Measurements from ENCODE around the gene SLC39A11. TPM values are rescaled to one million over a fixed set of nuclear protein-coding genes. Genes with fewer than 3 reads are reported as not detected.

SLC39A11 gene
- total RNA-seq, 1 experiment from 2014 or later: 15.8 TPM

DNA sequence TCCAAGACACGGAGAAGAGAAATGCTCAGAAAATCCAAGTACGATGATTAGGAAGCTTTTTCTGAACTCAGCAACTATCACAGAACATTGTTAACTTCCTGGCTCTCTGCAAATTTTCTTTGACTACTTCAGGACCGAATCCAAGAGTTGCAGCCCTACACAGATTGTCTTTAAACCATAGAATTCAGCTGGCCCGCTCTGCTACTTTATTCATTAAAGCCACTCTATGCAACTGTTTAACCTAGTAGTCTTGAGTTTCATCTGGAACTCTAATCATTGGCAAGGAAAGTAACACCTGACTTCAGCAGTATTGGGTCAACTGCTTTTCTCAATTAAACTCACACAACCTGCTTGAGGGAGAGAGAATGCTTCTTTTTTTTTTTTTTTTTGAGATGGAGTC, 210.1 kb downstream of the SLC39A11 start:
- Mint-ChIP-seq H3K4me1 (ENCODE audit: insufficient read depth, unreplicated experiment) (no peaks in the 10 kb centered on the region), H3K9me3 (ENCODE audit: unreplicated experiment) (peaks cover 21% of the 10 kb centered on the region), H3K36me3 (ENCODE audit: insufficient read depth, unreplicated experiment) (no peaks in the 10 kb centered on the region), H3K27ac (ENCODE audit: low read depth, unreplicated experiment) (no peak overlapping the region), H3K4me3 (ENCODE audit: unreplicated experiment) (no peak overlapping the region), H3K27me3 (ENCODE audit: insufficient read depth, unreplicated experiment) (no peaks in the 10 kb centered on the region)
- CTCF ChIA-PET: no interaction called here
- POLR2A ChIA-PET: no interaction called here
- TF ChIP-seq, protein P1, sequence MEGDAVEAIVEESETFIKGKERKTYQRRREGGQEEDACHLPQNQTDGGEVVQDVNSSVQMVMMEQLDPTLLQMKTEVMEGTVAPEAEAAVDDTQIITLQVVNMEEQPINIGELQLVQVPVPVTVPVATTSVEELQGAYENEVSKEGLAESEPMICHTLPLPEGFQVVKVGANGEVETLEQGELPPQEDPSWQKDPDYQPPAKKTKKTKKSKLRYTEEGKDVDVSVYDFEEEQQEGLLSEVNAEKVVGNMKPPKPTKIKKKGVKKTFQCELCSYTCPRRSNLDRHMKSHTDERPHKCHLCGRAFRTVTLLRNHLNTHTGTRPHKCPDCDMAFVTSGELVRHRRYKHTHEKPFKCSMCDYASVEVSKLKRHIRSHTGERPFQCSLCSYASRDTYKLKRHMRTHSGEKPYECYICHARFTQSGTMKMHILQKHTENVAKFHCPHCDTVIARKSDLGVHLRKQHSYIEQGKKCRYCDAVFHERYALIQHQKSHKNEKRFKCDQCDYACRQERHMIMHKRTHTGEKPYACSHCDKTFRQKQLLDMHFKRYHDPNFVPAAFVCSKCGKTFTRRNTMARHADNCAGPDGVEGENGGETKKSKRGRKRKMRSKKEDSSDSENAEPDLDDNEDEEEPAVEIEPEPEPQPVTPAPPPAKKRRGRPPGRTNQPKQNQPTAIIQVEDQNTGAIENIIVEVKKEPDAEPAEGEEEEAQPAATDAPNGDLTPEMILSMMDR (IDR thresholded peaks at IDR 0.05; ENCODE audit: unreplicated experiment): no peak
- no TSS peak for BruUV-seq (replicated peaks)
- intact Hi-C loops (cut with micrococcal nuclease): no loop called here
- no peak for DNase-seq (ENCODE audit: unreplicated experiment)

DNA sequence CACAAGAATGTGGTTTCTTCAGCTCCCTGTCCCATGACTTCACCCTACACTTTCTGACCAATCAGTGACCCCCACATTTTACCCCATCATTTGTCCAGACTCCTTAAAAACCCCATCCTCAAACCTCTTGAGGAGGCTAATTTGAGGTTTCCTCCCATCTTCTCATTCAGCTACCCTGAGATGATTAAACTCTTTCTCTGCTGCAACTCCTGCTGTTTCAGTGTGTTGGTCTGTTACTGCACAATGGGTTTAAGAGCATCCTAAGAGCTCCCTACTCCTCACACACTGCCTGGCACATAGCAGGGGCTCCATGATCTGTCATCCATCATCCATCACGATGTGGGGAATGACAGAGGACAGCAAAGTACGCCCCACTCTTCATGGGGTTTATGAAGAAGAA, 212.6 kb downstream of the SLC39A11 start:
- H3K4me3 Mint-ChIP-seq (ENCODE audit: unreplicated experiment): no peak overlapping the region
- TF ChIP-seq, protein P1 (IDR thresholded peaks at IDR 0.05; ENCODE audit: unreplicated experiment): no peak
- intact Hi-C loops (cut with micrococcal nuclease): no loop called here
- DNase-seq (ENCODE audit: unreplicated experiment): no peak
- H3K9me3 Mint-ChIP-seq (ENCODE audit: unreplicated experiment): peaks cover 24% of the 10 kb centered on the region
- H3K27ac Mint-ChIP-seq (ENCODE audit: low read depth, unreplicated experiment): no peak overlapping the region
- no peaks in the 10 kb centered on the region for H3K36me3 Mint-ChIP-seq (ENCODE audit: insufficient read depth, unreplicated experiment)
- BruUV-seq (replicated peaks): no TSS peak
- no peaks in the 10 kb centered on the region for H3K27me3 Mint-ChIP-seq (ENCODE audit: insufficient read depth, unreplicated experiment)
- POLR2A ChIA-PET: no interaction called here
- no peaks in the 10 kb centered on the region for H3K4me1 Mint-ChIP-seq (ENCODE audit: insufficient read depth, unreplicated experiment)
- CTCF ChIA-PET: no interaction called here

DNA sequence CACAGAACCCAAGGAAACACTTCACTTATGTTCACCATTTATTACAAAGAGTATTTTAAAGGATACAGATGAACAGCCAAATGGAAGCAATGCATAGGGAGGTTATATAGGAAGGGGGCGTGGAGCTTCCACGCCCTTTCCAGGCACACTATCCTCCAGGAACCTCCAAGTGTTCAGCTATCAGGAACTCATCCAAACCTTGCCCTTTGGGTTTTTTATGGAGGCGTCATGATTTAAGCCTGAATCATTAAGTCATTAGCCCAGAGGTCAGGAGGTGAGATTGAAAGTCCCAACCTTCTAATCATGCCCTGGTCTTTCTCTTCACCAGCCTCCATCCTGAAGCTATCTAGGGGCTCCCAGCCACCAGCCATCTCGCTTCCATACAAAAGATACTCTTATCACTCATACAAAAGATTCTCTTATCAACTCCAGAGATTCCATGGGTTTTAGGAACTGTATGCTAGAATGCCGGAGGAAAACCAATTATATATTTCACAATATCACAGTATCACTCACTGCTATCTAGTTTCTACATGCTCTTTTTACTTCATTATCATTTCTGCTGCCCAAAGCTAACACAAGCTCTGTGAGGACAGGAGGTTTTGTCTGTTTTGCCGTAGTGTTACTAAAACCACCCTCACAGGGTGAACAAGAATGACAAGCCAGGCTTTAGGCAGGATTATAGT, 213.4 kb downstream of the SLC39A11 start:
- H3K9me3 Mint-ChIP-seq (ENCODE audit: unreplicated experiment): peaks cover 24% of the 10 kb centered on the region
- H3K27me3 Mint-ChIP-seq (ENCODE audit: insufficient read depth, unreplicated experiment): no peaks in the 10 kb centered on the region
- no peaks in the 10 kb centered on the region for H3K4me1 Mint-ChIP-seq (ENCODE audit: insufficient read depth, unreplicated experiment)
- BruUV-seq (replicated peaks): no TSS peak
- H3K4me3 Mint-ChIP-seq (ENCODE audit: unreplicated experiment): no peak overlapping the region
- no peak for DNase-seq (ENCODE audit: unreplicated experiment)
- no peak overlapping the region for H3K27ac Mint-ChIP-seq (ENCODE audit: low read depth, unreplicated experiment)
- no peaks in the 10 kb centered on the region for H3K36me3 Mint-ChIP-seq (ENCODE audit: insufficient read depth, unreplicated experiment)
- CTCF ChIA-PET: no interaction called here
- TF ChIP-seq, protein P1 (IDR thresholded peaks at IDR 0.05; ENCODE audit: unreplicated experiment): no peak
- intact Hi-C loops (cut with micrococcal nuclease): no loop called here
- POLR2A ChIA-PET: no interaction called here

DNA sequence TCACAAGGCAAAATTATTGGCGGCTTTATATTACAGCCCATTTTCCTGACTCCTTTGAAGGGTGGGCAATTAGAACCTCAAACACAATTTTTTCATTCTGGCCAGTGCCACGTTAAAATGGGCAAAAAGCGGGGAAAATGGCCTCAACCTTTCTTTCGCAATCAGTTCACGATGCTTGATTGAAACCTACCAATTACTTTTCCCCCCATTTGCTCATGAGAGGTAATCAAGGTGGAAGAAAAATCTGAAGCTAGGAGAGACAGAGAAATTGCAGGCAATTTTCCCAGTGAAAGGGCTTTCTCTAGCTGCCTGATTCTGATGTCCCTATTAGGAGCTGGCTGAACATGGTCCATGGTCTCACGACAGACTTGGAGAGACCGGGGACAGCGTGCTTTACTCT, 215.1 kb downstream of the SLC39A11 start:
- no peak for DNase-seq (ENCODE audit: unreplicated experiment)
- TF ChIP-seq, protein P1 (IDR thresholded peaks at IDR 0.05; ENCODE audit: unreplicated experiment): no peak
- Mint-ChIP-seq H3K9me3 (ENCODE audit: unreplicated experiment) (peaks cover 24% of the 10 kb centered on the region), H3K4me3 (ENCODE audit: unreplicated experiment) (no peak overlapping the region), H3K36me3 (ENCODE audit: insufficient read depth, unreplicated experiment) (no peaks in the 10 kb centered on the region), H3K27ac (ENCODE audit: low read depth, unreplicated experiment) (no peak overlapping the region), H3K27me3 (ENCODE audit: insufficient read depth, unreplicated experiment) (no peaks in the 10 kb centered on the region), H3K4me1 (ENCODE audit: insufficient read depth, unreplicated experiment) (no peaks in the 10 kb centered on the region)
- CTCF ChIA-PET: no interaction called here
- no TSS peak for BruUV-seq (replicated peaks)
- intact Hi-C loops (cut with micrococcal nuclease): no loop called here
- POLR2A ChIA-PET: no interaction called here
